GM12801 (cell line): Measurements from ENCODE around the gene MFAP2.

ENCODE experiments used
- CTCF ChIP-seq: IDR thresholded peaks from one replicate; pipeline ENCODE4 v1.5.1; 2011; ENCODE audit warnings: control low read depth; ENCODE audit not compliant: insufficient read length; ENCODE audit errors: extremely low read depth

MFAP2 gene

GRCh38 chr1:16967095-16967575 lies 13.3 kb downstream of the MFAP2 start:
- TF ChIP-seq CTCF, result no peak

GRCh38 chr1:16966282-16966681 lies 14.1 kb downstream of the MFAP2 start:
- no peak for TF ChIP-seq CTCF

GRCh38 chr1:16965486-16966067 lies 14.8 kb downstream of the MFAP2 start:
- no peak for TF ChIP-seq CTCF

- no peak for TF ChIP-seq CTCF
These were observed 18.9 kb downstream of the MFAP2 start for GRCh38 chr1:16961297-16962133.

- TF ChIP-seq CTCF, result no peak
These were observed 19.7 kb downstream of the MFAP2 start for GRCh38 chr1:16960560-16961296.

- TF ChIP-seq CTCF, result no peak
These were observed 21.9 kb downstream of the MFAP2 start for GRCh38 chr1:16958475-16958874.

GRCh38 chr1:16957731-16958130 lies 22.7 kb downstream of the MFAP2 start:
- no peak for TF ChIP-seq CTCF
